Endothelial cell of umbilical vein (primary cell): ENCODE measurements around the gene TSPAN15.

Source experiments
- EZH2 ChIP-seq: IDR thresholded peaks from 2 replicates; pipeline ENCODE4 v1.6.1; 2012; ENCODE audit warnings: borderline replicate concordance, low read depth, mild to moderate bottlenecking, moderate library complexity, low read length, inconsistent platforms; ENCODE audit not compliant: severe bottlenecking
- JUN ChIP-seq: IDR thresholded peaks from 2 replicates; pipeline ENCODE4 v1.6.1; 2011; ENCODE audit warnings: borderline replicate concordance, low read depth; ENCODE audit not compliant: insufficient read length, insufficient read depth
- MYC ChIP-seq: IDR thresholded peaks from one replicate; pipeline ENCODE4 v1.6.1; 2011; ENCODE audit warnings: mild to moderate bottlenecking, low read depth, low read length
- POLR2A ChIP-seq: IDR thresholded peaks from 2 replicates; pipeline ENCODE4 v1.6.1; 2012; ENCODE audit warnings: low read depth, mild to moderate bottlenecking, control low read depth, low read length
- POLR2AphosphoS5 ChIP-seq: IDR thresholded peaks from 2 replicates; pipeline ENCODE4 v1.6.1; 2012; ENCODE audit warnings: low read depth, mild to moderate bottlenecking, control low read depth, low read length, moderate library complexity; ENCODE audit not compliant: insufficient read depth
- TF ChIP-seq, protein P1 (sequence below), 2 donors: IDR thresholded peaks; 1 replicate in 1 of 2; 2 replicates in 1 of 2; pipeline ENCODE4 v1.5.1; 2011; ENCODE audit warnings: low read length in 2 of 2, mild to moderate bottlenecking in 2 of 2, moderate library complexity in 2 of 2, control low read depth in 1 of 2, inconsistent platforms in 1 of 2, low read depth in 1 of 2; ENCODE audit not compliant: insufficient read depth in 1 of 2; ENCODE audit errors: extremely low read depth in 1 of 2
- TF ChIP-seq, protein P2 (sequence below): IDR thresholded peaks from 2 replicates; pipeline ENCODE4 v1.6.1; 2011; ENCODE audit not compliant: insufficient read depth, insufficient read length

DNA sequence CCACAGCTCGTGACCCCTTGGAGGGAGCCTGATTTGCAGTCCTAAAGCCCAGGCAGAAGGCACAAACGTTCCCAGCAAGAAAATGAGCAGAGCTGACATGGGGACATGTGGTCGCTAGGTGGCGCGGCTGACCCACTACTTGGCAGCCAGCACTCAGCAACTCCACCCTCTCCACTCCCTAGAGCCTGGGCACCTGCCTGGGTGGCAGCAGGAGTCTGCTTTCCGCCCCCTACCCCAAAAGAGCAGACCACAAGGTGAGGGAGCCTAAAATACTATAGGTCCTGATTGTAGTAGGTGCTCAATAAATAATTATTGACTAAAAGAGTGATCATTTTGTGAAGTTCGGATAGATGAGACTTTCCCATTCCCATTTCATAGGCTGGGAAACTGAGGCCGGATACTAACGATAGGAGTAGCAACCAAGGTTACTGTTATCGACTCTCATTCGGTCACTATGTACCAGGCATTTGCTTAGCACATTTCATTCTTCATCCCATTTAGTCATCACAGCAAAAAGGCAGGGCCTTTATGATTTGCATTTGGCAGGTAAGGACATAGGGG is 64.5 kb downstream of the TSPAN15 start:
- TF ChIP-seq POLR2A, result no peak
- TF ChIP-seq, protein P1, sequence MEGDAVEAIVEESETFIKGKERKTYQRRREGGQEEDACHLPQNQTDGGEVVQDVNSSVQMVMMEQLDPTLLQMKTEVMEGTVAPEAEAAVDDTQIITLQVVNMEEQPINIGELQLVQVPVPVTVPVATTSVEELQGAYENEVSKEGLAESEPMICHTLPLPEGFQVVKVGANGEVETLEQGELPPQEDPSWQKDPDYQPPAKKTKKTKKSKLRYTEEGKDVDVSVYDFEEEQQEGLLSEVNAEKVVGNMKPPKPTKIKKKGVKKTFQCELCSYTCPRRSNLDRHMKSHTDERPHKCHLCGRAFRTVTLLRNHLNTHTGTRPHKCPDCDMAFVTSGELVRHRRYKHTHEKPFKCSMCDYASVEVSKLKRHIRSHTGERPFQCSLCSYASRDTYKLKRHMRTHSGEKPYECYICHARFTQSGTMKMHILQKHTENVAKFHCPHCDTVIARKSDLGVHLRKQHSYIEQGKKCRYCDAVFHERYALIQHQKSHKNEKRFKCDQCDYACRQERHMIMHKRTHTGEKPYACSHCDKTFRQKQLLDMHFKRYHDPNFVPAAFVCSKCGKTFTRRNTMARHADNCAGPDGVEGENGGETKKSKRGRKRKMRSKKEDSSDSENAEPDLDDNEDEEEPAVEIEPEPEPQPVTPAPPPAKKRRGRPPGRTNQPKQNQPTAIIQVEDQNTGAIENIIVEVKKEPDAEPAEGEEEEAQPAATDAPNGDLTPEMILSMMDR (IDR thresholded peaks at IDR 0.05; ENCODE audit: extremely low read depth in 1 of 2, insufficient read depth in 1 of 2, low read depth in 1 of 2, low read length in 2 of 2), result peak; percentile 83 to 92
- TF ChIP-seq EZH2, result no peak
- no peak for TF ChIP-seq POLR2AphosphoS5
- TF ChIP-seq MYC, result no peak
- TF ChIP-seq JUN, result no peak
- TF ChIP-seq, protein P2, sequence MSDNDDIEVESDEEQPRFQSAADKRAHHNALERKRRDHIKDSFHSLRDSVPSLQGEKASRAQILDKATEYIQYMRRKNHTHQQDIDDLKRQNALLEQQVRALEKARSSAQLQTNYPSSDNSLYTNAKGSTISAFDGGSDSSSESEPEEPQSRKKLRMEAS, result no peak
